GM18517 (cell line): ENCODE results near the gene YPEL1.
"Not testable (repeated sequence)": the region's sequence is repeated elsewhere in the genome, so short reads cannot be mapped to it uniquely, and the experiment has no call there.

Experiments
- ATAC-seq: cut with Tn5 transposase; IDR thresholded peaks from one replicate; pipeline ENCODE4 v1.9.1; 2021; ENCODE audit warnings: mild to moderate bottlenecking, moderate library complexity; ENCODE audit not compliant: unreplicated experiment

Gene YPEL1

GRCh38 chr22:21701384-21701971, 34.1 kb downstream of the YPEL1 start:
- no peak for ATAC-seq

- ATAC-seq, result no peak
These were observed 34.8 kb downstream of the YPEL1 start for GRCh38 chr22:21700822-21701221.

- no peak for ATAC-seq
These were observed 36.0 kb downstream of the YPEL1 start for GRCh38 chr22:21699643-21700042.

- no peak for ATAC-seq
These were observed 36.9 kb downstream of the YPEL1 start for GRCh38 chr22:21698430-21699329.

- no peak for ATAC-seq
These were observed 37.7 kb downstream of the YPEL1 start for GRCh38 chr22:21697880-21698279.

- no peak for ATAC-seq
These were observed 38.4 kb downstream of the YPEL1 start for GRCh38 chr22:21697021-21697771.

- ATAC-seq, result no peak
These were observed 39.5 kb downstream of the YPEL1 start for GRCh38 chr22:21696115-21696514.

GRCh38 chr22:21695430-21696085, 40.0 kb downstream of the YPEL1 start:
- ATAC-seq, result no peak

- ATAC-seq, result no peak
These were observed 40.7 kb downstream of the YPEL1 start for GRCh38 chr22:21694795-21695429.

- ATAC-seq, result no peak
These were observed 41.2 kb downstream of the YPEL1 start for GRCh38 chr22:21694394-21694793.

GRCh38 chr22:21693999-21694341, 41.6 kb downstream of the YPEL1 start:
- no peak for ATAC-seq

GRCh38 chr22:21693333-21693998, 42.1 kb downstream of the YPEL1 start:
- ATAC-seq, result no peak

GRCh38 chr22:21692856-21693255, 42.7 kb downstream of the YPEL1 start:
- not testable (repeated sequence) for ATAC-seq

- ATAC-seq, result no peak
These were observed 43.8 kb downstream of the YPEL1 start for GRCh38 chr22:21691816-21692215.

GRCh38 chr22:21690401-21690801, 45.2 kb downstream of the YPEL1 start:
- no peak for ATAC-seq

GRCh38 chr22:21688706-21689381, 46.8 kb downstream of the YPEL1 start:
- no peak for ATAC-seq

GRCh38 chr22:21688341-21688705, 47.3 kb downstream of the YPEL1 start:
- ATAC-seq, result no peak

- no peak for ATAC-seq
These were observed 47.8 kb downstream of the YPEL1 start for GRCh38 chr22:21687685-21688259.

GRCh38 chr22:21686634-21687393, 48.8 kb downstream of the YPEL1 start:
- no peak for ATAC-seq
